Measurements from ENCODE around the gene SLC6A4.
"Not testable (repeated sequence)": the region's sequence is repeated elsewhere in the genome, so short reads cannot be mapped to it uniquely, and the experiment has no call there.

Gene SLC6A4

GRCh38 chr17:30240177-30240576, 4.7 kb upstream of the SLC6A4 start:
- FAIRE-seq (no peak), DNase-seq (ENCODE audit: extremely low spot score, insufficient read length, low read depth) (no peak)

- DNase-seq (ENCODE audit: extremely low spot score, insufficient read length, low read depth) (no peak), FAIRE-seq (no peak)
Measured at GRCh38 chr17:30239089-30239462, 3.6 kb upstream of the SLC6A4 start.

- FAIRE-seq: no peak
- DNase-seq (ENCODE audit: extremely low spot score, insufficient read length, low read depth): no peak
Measured at GRCh38 chr17:30238387-30239088, 3.0 kb upstream of the SLC6A4 start.

GRCh38 chr17:30238003-30238344, 2.5 kb upstream of the SLC6A4 start:
- FAIRE-seq (no peak), DNase-seq (ENCODE audit: extremely low spot score, insufficient read length, low read depth) (no peak)

- FAIRE-seq (no peak), DNase-seq (ENCODE audit: extremely low spot score, insufficient read length, low read depth) (no peak)
Measured at GRCh38 chr17:30237296-30238002, 2.0 kb upstream of the SLC6A4 start.

GRCh38 chr17:30236766-30237165, 1.3 kb upstream of the SLC6A4 start:
- FAIRE-seq: peak; percentile 71
- no peak for DNase-seq (ENCODE audit: extremely low spot score, insufficient read length, low read depth)

GRCh38 chr17:30236297-30236624, 764 bp upstream of the SLC6A4 start:
- FAIRE-seq (no peak), DNase-seq (ENCODE audit: extremely low spot score, insufficient read length, low read depth) (no peak)

- FAIRE-seq (peak; percentile 91), DNase-seq (ENCODE audit: extremely low spot score, insufficient read length, low read depth) (no peak)
Measured at GRCh38 chr17:30234964-30235363, 533 bp downstream of the SLC6A4 start.

GRCh38 chr17:30234296-30234695, 1.2 kb downstream of the SLC6A4 start:
- FAIRE-seq: no peak
- DNase-seq (ENCODE audit: extremely low spot score, insufficient read length, low read depth): no peak

- DNase-seq (ENCODE audit: extremely low spot score, insufficient read length, low read depth) (no peak), FAIRE-seq (no peak)
Measured at GRCh38 chr17:30232824-30233427, 2.6 kb downstream of the SLC6A4 start.

- FAIRE-seq (no peak), DNase-seq (ENCODE audit: extremely low spot score, insufficient read length, low read depth) (no peak)
Measured at GRCh38 chr17:30232015-30232823, 3.3 kb downstream of the SLC6A4 start.

GRCh38 chr17:30230596-30231125, 4.8 kb downstream of the SLC6A4 start:
- FAIRE-seq (no peak), DNase-seq (ENCODE audit: extremely low spot score, insufficient read length, low read depth) (no peak)

GRCh38 chr17:30230009-30230408, 5.5 kb downstream of the SLC6A4 start:
- not testable (repeated sequence) for FAIRE-seq

GRCh38 chr17:30229012-30229411, 6.5 kb downstream of the SLC6A4 start:
- DNase-seq (ENCODE audit: extremely low spot score, insufficient read length, low read depth) (no peak), FAIRE-seq (no peak)

More at GRCh38 chr17:30230009-30230408, 5.5 kb downstream of the SLC6A4 start:
- not testable (repeated sequence) for DNase-seq (ENCODE audit: extremely low spot score, insufficient read length, low read depth)

GRCh38 chr17:30228011-30228410, 7.5 kb downstream of the SLC6A4 start:
- FAIRE-seq (peak; percentile 71), DNase-seq (ENCODE audit: extremely low spot score, insufficient read length, low read depth) (no peak)

GRCh38 chr17:30226878-30227277, 8.6 kb downstream of the SLC6A4 start:
- FAIRE-seq: no peak
- DNase-seq (ENCODE audit: extremely low spot score, insufficient read length, low read depth): no peak

- no peak for DNase-seq (ENCODE audit: extremely low spot score, insufficient read length, low read depth)
- no peak for FAIRE-seq
Measured at GRCh38 chr17:30225919-30226553, 9.5 kb downstream of the SLC6A4 start.

GRCh38 chr17:30225112-30225511, 10.4 kb downstream of the SLC6A4 start:
- no peak for DNase-seq (ENCODE audit: extremely low spot score, insufficient read length, low read depth)
- no peak for FAIRE-seq

- FAIRE-seq (no peak), DNase-seq (ENCODE audit: extremely low spot score, insufficient read length, low read depth) (no peak)
Measured at GRCh38 chr17:30224419-30224960, 11.0 kb downstream of the SLC6A4 start.

GRCh38 chr17:30222721-30223175, 12.7 kb downstream of the SLC6A4 start:
- DNase-seq (ENCODE audit: extremely low spot score, insufficient read length, low read depth): no peak
- no peak for FAIRE-seq

All from GM18507 (cell line).